ENCODE data around the gene EDNRA.
"Not testable (repeated sequence)": the region's sequence is repeated elsewhere in the genome, so short reads cannot be mapped to it uniquely, and the experiment has no call there.

EDNRA gene

DNA sequence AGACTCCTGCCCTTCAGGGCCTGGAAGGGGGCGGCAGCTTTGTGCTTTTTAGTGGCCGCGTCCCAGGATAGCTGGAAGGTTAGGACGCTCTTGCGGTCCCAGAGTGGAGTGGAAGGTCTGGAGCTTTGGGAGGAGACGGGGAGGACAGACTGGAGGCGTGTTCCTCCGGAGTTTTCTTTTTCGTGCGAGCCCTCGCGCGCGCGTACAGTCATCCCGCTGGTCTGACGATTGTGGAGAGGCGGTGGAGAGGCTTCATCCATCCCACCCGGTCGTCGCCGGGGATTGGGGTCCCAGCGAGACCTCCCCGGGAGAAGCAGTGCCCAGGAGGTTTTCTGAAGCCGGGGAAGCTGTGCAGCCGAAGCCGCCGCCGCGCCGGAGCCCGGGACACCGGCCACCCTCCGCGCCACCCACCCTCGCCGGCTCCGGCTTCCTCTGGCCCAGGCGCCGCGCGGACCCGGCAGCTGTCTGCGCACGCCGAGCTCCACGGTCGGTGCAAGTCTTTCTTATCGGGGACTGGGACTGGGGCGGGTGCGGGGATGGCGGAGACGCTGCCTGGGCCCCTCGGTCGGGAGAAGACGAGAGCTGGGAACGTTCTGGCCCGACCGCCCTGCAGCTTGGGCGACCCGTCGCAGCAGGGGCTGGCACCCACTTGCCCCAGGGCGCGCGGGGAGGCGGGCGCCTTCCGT lies at the start of gene EDNRA:
EDNRA (plus strand) TSS at position 207 of the 686 bp plus-strand sequence. CDS start 4,585 bp downstream, outside the sequence.
- no peak for DNase-seq (ENCODE audit: low read depth)

DNA sequence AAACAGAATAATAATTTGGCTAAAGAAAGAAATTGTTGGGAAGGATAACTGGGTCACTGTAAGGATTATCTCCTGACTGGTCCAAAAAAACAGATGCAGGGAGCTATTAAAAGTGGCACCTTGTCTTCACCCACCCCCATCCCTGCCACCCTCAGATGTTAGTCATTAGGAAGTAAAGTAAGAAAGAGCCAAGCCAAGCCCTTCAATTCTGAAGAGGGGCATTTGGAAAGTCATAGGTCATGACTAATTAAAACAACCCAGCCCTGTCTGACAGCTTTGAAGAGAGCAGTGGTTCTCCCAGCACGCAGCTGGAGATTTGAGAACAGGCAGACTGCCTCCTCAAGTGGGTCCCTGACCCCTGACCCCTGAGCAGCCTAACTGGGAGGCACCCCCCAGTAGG lies 46.5 kb upstream of the EDNRA start:
- DNase-seq (ENCODE audit: low read depth) = not testable (repeated sequence)

GRCh38 chr4:147440442-147440841 lies 40.5 kb upstream of the EDNRA start:
- DNase-seq (ENCODE audit: low read depth) = no peak

DNA sequence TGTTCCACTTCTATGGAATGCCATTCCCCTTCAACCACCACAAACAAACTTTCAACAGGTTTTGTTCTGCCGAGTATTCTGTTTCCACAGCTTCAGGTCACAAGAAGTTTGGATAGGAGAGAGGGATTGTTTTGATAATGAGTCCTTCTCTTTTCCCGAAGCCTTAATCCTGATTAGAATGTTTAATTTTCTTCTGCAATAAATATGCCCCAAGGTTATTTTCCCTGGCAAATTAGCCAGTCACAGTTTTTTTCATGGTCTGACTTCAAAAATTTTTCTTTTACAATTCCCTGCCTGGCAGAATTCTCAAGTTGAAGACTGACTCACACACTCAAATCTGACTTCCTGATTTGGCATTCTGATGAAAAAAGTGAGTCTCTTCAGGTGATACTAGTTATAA lies 33.1 kb upstream of the EDNRA start:
- no peak for DNase-seq (ENCODE audit: low read depth)

GRCh38 chr4:147453561-147454141 lies 27.2 kb upstream of the EDNRA start:
- DNase-seq (ENCODE audit: low read depth) = no peak

DNA sequence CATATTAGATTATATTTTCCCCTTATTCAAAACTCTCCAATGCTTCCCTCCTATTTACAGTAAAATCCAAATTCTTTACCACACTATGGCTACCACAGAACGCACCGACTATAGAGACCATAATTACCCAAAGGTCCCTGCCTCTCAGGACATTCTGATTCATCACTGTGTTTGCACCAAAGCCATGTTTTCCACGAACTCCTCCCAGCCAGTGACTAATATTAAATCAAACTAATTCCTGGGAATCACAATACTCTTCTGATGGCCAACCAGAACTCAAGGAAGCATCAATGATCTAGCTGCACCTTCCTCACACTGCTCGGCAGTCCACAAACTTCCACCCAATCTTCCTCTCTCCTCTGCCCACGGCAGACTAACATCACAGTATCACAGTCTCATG lies 24.2 kb upstream of the EDNRA start:
- DNase-seq (ENCODE audit: low read depth) = no peak

DNA sequence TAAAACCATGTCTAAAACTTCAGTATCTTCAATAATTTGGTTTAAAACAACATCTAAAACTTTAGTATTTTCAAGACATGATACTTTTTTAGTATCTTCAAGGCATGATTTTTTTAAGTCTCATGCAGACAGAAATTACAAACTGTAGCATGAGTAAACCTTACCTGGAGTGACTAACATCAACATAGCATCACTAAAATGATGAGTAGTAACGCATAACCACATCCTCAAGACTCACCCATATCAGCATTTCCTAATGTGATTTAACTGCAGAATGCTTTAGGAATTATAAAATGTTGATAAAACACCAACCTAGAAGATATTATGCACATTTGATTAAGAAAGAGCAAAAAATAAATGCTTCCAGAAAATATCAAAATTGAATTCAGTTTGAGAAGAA lies 19.7 kb upstream of the EDNRA start:
- no peak for DNase-seq (ENCODE audit: low read depth)

- no peak for DNase-seq (ENCODE audit: low read depth)
Measured at GRCh38 chr4:147463065-147463464, 17.8 kb upstream of the EDNRA start.

GRCh38 chr4:147465461-147465860 lies 15.4 kb upstream of the EDNRA start:
- no peak for DNase-seq (ENCODE audit: low read depth)

DNA sequence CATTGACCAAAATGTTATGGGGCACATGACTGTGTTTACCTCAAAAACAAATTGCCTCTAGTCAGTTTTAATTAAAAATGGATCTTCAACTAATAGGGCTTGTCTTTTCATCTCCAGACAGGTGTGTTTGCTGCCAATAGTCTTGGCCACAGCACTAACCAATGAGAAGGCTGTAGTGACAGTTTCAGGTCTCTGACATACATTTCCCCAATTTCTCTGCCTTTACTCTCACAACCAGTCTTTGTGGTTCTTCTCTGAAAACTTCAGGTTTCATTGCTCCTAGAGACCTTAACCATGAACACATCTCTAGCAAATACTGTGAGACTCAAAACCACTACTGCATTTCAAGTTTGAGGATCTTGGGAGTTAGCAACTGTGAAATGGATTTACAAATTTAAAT lies 3.5 kb upstream of the EDNRA start:
- DNase-seq (ENCODE audit: low read depth) = no peak

GRCh38 chr4:147479376-147479775 lies 1.5 kb upstream of the EDNRA start:
- no peak for DNase-seq (ENCODE audit: low read depth)

DNA sequence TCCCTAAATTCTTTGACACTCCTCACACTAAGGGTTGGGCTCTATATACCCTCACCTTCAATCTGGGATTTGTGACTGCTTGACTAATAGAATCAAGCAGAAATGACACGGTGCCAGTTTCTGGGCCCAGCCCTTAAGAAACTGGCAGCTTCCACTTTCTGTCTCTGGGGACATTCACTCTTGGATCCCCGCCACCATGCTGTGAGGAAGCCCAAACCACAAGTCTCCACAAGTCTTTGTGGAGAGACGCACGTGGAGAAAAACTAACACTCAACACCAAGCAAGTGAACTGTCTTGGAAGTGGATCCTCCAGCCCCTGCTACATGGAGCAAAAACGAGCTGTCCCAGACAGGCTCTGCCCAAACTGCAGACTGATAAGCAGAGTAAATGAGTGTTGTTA lies 1.1 kb upstream of the EDNRA start:
- DNase-seq (ENCODE audit: low read depth) = no peak

DNA sequence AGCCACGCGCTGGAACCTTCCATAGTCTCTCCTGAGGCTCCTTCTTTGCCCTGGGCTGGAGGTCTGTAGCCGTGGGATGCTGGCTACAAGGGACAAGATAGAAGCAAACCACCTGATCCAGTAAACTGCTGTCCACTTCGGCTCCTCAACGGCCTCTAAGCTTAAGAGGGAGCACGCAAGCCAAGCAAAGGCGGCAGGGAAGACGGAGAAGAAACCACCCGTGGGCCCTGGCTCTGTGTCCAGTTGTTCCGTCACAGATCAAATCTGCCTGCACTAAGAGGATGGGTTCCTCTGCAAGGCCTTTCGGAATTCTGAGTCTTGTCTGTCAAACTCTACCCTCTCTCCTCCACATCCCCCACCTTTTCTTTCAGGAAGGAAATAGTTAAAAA lies 401 bp upstream of the EDNRA start:
- no peak for DNase-seq (ENCODE audit: low read depth)

DNA sequence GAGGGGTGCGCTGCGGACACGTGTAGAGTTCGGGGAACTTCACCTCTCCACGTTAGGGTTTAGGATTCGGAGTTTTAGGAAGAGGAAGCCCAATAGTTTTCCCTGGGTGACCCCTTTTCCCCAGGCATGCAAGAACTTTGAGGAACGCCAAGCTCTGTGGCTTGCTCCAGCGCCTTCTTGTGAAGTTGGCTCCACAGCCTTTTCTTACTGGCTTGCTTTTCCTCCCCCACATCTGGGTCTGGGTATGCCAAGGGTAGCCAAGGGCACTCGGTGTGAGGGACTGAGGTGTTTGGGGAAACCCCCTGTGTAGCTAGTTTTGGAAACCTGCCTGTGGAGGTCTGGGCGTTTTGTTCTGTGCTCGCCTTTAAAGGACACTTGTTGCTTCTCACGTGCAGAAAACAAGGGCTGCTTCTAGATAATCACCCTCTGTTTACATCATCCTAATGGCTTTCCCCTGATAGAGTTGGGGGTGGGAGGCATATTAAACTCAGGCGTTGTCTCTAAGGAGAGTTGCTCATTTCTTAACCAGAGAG lies 746 bp downstream of the EDNRA start:
- DNase-seq (ENCODE audit: low read depth) = no peak

GRCh38 chr4:147482281-147482680 lies 1.4 kb downstream of the EDNRA start:
- DNase-seq (ENCODE audit: low read depth) = no peak

DNA sequence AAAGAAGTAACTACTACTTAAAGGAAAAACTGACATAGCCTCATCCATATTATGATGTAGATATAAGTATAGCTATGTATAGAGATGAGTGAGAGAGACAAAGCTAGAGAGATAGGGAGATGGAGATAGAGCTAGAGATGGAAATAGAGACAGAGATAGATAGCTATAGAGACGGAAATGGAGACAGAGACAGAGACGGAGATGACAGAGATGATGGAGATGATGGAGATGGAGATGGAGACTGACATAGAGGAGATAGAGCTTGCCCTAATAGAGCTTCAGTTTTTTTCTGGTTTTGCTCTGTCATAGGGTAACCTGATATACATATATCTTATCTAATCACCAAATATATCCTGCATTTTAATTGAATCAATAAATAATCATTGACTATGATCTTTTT lies 4.3 kb downstream of the EDNRA start:
- DNase-seq (ENCODE audit: low read depth) = no peak

DNA sequence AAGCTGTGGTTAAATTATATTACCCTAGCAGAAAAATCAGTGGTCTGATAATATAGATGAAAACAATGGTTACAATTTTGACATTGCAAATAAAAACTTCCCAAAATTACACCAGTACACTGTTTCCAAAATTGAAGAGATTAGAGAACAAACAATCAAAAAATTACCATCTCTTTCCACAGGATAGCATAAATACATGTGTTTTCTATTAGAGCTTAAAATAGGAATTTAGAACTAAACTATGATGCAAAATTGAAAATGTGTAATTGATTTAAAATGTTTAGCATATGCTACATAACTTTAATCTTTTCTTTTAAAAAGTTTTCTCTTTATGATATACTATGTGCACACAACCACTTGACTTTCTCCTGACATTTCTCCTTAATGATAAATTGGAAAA lies 6.7 kb downstream of the EDNRA start:
- DNase-seq (ENCODE audit: low read depth) = no peak

GRCh38 chr4:147488556-147488955 lies 7.7 kb downstream of the EDNRA start:
- DNase-seq (ENCODE audit: low read depth) = no peak

- no peak for DNase-seq (ENCODE audit: low read depth)
Measured at GRCh38 chr4:147491086-147491485, 10.2 kb downstream of the EDNRA start.

- no peak for DNase-seq (ENCODE audit: low read depth)
Measured at GRCh38 chr4:147492306-147492705, 11.4 kb downstream of the EDNRA start.

GRCh38 chr4:147492761-147493160 lies 11.9 kb downstream of the EDNRA start:
- no peak for DNase-seq (ENCODE audit: low read depth)

- DNase-seq (ENCODE audit: low read depth) = no peak
Measured at GRCh38 chr4:147493307-147493706, 12.4 kb downstream of the EDNRA start.

DNA sequence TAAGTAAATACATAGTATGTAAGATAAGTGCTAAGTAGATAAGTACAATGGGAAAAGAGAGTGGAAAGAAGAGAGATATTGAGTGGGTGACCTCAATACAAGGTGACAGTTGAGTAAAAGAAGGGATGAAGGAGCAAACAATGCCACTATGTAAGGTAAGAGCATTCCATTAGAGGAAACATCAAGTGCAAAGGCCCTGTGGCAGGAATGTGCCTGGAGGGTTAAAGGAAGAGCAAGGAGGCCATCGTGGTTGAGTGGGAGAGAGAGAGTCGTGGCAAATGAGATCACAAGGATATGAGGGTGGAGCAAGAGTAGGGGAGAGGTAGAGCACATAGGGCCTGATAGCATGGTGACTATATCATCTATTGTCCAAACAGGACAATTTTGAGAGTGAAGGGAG lies 13.4 kb downstream of the EDNRA start:
- DNase-seq (ENCODE audit: low read depth) = no peak

DNA sequence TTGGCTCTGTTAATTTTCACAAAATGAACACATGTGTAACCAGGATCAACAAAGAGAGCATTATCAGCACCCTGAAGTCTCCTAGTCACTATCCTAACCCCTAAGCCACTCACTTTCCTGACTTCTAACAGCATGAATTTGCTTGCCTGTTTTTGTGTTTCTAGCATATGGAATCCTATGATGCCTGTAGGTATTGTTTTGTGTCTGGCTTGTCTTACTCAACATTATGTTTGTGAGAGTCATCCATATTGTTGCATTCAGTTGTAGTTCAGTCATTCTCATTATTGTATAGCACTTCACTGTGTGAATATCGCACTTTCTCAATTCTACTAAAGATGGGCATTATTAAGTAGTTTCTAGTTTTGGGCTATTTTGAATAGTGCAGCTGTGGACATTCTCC lies 15.6 kb downstream of the EDNRA start:
- DNase-seq (ENCODE audit: low read depth) = no peak

Data from activated T-cell treated with anti-CD3 and anti-CD28 coated beads for 48 hours (primary cell).